Loucy (cell line): Measurements from ENCODE around the gene CIDEB.

ENCODE experiments used
- EZH2phosphoT487 ChIP-seq: fragments of 200-600 bp; IDR thresholded peaks from 2 replicates; pipeline ENCODE4 v1.6.1; 2018; ENCODE audit warnings: antibody characterized with exemption, mild to moderate bottlenecking, moderate library complexity, borderline replicate concordance
- TF ChIP-seq, protein P1 (sequence below): fragments of 200-600 bp; sonication (generic); conservative IDR thresholded peaks from 2 replicates; pipeline ENCODE4 v1.5.1; 2014; ENCODE audit warnings: mild to moderate bottlenecking, antibody characterized with exemption, low read length

DNA sequence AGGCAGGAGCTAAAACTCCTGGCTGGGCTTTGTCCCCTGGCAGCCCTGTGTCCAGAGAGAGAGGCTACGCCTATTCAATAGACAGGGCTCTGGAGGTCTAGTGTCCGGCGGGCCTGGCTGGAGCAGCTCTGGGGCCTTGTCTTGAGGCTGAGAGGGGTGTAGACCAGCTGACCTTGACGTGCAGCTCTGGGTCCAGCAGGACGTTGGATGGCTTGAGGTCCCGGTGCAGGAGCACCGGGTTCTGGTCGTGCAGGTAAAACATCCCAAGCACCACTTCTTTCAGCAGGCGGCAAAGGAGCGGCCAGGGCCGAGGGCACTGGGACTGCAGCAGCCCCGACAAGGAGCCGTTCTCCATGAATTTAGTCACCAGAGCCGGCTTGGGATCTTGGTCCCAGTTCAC is 31.1 kb upstream of the CIDEB start:
- TF ChIP-seq, protein P1, sequence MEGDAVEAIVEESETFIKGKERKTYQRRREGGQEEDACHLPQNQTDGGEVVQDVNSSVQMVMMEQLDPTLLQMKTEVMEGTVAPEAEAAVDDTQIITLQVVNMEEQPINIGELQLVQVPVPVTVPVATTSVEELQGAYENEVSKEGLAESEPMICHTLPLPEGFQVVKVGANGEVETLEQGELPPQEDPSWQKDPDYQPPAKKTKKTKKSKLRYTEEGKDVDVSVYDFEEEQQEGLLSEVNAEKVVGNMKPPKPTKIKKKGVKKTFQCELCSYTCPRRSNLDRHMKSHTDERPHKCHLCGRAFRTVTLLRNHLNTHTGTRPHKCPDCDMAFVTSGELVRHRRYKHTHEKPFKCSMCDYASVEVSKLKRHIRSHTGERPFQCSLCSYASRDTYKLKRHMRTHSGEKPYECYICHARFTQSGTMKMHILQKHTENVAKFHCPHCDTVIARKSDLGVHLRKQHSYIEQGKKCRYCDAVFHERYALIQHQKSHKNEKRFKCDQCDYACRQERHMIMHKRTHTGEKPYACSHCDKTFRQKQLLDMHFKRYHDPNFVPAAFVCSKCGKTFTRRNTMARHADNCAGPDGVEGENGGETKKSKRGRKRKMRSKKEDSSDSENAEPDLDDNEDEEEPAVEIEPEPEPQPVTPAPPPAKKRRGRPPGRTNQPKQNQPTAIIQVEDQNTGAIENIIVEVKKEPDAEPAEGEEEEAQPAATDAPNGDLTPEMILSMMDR = no peak
- no peak for TF ChIP-seq EZH2phosphoT487
